HCEC 1CT (cell line): ENCODE results near the gene APOL1.
A peak's percentile ranks its signal among the peaks of the same experiment; 100 is the strongest.

Experiments used
- DNase-seq: peaks from one replicate; pipeline ENCODE4 v3.0.0-alpha.2; 2017

The APOL1 gene

DNA sequence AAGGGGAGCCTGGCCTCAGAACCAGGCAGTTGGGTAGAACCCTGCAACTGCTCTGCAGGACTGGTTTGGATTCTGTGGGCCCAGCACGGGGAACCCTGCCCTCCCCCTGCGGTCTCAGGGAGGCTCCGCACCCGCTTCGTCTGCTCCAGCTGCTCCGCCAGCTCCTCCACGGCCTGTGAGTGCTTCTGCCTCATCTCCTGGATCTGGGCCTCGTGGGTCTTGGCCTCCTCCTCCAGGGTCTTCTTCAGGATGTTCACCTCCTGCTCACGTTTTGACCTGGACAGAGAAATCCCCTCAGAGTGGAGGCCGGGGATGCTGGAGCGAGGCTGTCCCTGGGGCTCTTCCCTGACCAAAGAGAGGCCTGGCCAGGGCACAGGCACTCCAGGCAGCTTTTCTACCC is 41.9 kb downstream of the APOL1 start:
- DNase-seq, result no peak

- DNase-seq, result no peak
Measured at GRCh38 chr22:36295247-36295646, 42.3 kb downstream of the APOL1 start.

- DNase-seq, result no peak
Measured at GRCh38 chr22:36296690-36297089, 43.8 kb downstream of the APOL1 start.

GRCh38 chr22:36297568-36297967 is 44.6 kb downstream of the APOL1 start:
- no peak for DNase-seq

- DNase-seq, result no peak
Measured at GRCh38 chr22:36298118-36298517, 45.2 kb downstream of the APOL1 start.

DNA sequence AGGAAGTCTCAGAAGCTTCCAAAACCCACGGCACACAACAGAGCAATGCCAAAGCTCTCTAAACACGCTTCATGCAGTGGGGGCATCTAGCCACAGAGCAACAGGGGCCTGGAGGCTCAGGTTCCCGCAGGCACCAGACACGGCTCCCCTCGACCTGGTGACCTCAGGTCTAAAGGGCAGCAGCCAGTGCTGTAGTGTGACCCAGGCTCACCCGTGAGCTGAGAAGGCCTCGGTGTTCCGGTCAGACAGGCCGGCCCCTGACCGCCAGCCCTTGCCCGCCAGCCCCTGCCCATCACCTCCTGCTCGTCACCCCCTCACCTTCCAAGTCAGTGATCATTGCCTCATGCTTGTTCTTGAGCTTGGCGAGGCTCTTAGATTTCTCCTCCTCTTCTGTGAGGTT is 45.7 kb downstream of the APOL1 start:
- DNase-seq, result no peak

DNA sequence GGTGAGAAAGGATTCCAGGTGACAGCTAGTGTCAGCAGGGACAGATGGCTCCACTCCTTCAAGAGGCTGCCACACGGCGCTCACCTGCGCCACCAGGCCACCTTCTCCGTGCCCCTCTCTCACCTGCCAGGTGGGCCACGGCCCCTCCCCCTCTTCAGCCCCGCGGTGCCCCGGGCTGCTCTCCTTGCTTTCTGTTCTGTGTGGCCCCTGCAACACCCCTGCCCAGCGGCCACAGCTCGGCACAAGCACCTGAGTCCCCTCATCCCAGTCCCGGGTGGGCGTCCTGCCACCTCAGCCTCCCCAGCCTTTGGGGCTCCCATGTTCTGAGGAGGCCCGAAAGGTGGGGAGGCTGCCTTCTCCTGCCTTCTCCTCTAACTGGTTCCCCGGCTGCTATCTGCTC is 46.4 kb downstream of the APOL1 start:
- no peak for DNase-seq

DNA sequence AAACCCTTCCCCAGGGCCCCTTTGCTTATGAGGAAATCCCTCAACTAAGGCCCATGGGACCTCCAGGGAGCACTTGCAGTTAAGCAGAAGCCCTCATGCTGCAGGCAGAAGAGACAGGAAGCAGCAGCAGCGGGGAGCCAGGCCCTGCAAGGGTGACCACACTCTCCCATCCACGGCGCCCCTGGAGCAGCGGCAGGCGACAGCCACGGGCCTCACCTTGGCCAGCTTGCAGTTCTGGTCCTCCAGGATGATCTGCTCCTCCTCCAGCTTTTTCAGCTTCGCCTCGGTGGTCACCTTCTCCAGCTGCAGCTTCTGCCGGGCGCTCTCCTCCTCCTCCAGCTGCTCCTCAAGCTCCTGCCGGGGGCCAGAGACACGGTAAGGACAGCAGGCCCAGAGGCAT is 47.0 kb downstream of the APOL1 start:
- DNase-seq, result no peak

GRCh38 chr22:36300396-36301212 is 47.7 kb downstream of the APOL1 start:
- DNase-seq, result no peak

- peak; percentile 53 for DNase-seq
Measured at GRCh38 chr22:36301384-36301828, 48.5 kb downstream of the APOL1 start.

- DNase-seq, result peak; percentile 96
Measured at GRCh38 chr22:36301851-36302250, 48.9 kb downstream of the APOL1 start.

DNA sequence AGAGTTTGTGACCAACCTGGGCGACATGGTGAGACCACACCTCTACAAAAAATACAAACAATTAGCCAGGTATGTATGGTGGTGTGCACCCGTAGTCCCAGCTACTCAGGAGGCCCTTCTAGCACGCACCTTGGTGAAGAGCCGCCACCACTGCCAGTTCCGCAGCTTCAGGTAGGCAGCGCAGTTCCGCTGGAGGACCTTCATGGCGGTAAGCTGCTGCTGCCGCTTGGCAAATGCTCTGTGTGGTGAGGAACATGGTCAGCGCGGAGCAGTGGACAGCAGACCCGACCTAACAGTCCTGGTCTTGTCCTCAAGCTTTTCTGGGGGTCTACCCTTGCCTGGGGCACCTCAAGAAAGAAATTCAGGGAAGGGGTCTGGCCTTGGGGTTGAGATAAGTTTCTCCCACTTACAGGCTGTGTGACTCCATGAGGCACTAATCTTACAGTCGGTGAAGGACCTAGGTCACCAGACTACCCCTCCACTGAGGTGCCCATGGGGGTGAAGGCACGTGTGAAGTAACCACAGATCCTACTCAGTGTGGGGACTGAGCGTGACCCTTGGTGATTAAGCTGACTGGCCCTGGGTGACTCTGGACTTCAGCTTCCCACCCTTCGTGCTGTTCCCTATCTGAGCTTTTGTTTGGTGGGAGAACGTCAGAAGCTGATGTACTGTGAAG is 49.6 kb downstream of the APOL1 start:
- peak; percentile 39 for DNase-seq

- no peak for DNase-seq
Measured at GRCh38 chr22:36303115-36303467, 50.2 kb downstream of the APOL1 start.

- no peak for DNase-seq
Measured at GRCh38 chr22:36303874-36304273, 50.9 kb downstream of the APOL1 start.

GRCh38 chr22:36304429-36304828 is 51.5 kb downstream of the APOL1 start:
- no peak for DNase-seq

DNA sequence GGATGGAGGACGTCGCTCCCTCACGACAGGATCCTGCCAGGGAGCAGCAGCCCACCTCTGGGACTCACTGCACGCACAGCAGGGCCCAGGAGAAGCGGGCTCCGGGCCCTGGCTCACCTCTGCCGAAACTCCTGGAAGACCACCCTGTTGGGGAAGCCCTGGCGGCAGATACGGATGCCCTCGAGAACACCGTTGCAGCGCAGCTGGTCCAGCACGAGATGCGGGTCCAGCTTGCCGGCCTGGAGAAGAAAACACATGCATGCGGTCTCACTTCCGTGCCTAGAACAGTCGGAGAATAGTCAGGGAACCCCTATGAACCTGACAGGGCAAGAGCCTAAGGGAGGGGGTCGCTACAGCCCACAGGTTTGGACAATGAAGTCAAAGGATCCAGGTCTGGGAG is 52.9 kb downstream of the APOL1 start:
- DNase-seq, result no peak

GRCh38 chr22:36306227-36306626 is 53.3 kb downstream of the APOL1 start:
- no peak for DNase-seq

DNA sequence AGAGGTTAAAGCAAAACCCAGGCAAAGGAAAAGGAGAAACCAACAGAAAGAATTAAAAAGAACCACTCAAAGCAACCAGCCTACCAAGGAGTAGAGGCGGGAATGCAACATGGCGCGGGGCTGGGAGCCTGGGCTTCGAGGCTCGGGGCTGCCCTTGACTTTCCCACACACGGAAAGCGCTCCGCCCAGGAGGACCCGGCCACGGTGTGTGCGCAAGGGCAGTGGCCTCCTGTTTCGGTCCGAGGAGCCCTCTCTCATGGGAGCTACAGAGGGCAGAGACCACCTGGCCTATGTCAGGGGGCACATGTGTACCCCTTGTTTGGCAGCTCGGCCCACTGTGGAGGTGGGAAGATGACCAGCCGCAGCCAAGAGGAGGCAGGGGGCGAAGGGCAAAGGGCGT is 55.9 kb downstream of the APOL1 start:
- no peak for DNase-seq

DNA sequence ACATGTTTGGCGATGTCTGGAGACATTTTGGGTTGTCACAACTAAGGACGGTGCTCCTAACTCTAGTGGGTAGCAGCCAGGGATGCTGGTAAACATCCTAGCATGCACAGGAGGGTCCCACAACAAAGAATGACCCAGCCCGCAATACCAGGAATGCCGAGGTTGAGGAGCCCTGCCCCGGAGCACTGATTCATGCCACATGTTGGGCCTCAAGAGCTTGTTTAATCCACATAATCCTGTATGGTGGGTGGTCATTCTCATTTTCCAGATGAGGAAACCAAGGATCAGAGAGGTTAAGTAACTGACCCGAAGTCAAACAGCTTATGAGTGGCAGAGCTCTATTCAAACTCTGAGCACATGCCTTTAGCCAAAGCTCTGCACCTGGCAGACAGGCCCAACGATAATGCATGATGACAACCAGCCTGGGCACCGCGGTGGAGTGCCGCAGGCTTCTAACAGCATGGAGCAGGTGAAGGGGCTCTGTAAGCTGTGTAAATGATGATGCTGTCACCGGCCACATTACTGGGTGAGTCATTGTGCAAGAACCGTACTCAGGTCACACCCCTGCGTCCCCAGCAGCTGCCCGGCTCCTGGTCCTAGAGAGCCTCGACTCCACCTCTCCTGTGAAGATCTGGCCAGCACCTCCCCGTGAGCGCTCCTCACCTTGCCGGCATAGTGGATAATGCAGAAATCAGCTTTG is 58.6 kb downstream of the APOL1 start:
- peak; percentile 45 for DNase-seq

- DNase-seq, result no peak
Measured at GRCh38 chr22:36315325-36315724, 62.4 kb downstream of the APOL1 start.

DNA sequence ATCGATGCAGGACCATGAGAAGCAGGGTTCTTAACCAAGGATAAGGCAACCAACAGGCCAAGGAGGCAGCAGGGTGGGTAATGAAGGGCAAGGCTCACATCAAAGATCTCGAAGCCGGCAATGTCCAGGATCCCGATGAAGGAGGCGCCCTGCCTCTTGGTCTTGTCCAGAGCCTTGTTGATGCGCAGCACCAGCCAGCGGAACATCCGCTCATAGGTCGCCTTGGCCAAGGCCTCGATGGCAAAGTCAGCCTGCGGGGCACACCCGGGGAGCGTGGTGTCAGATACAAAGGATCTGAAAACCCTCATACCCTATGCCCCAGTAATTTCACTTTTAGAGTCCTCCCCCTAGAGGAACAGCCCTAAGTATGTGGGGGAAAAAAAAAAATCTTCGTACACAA is 63.5 kb downstream of the APOL1 start:
- no peak for DNase-seq
